Ascending aorta (tissue), 2 donors: Measurements from ENCODE around the gene MPO. TPM values are rescaled to one million over a fixed set of nuclear protein-coding genes. Genes with fewer than 3 reads are reported as not detected.
A peak's percentile ranks its signal among the peaks of the same experiment; 100 is the strongest.

Experiments
- DNase-seq, 2 donors: peaks; one replicate each; pipeline ENCODE4 v3.0.0-alpha.2; 2019; ENCODE audit warnings: low spot score in 2 of 2
- H3K27ac ChIP-seq, 2 donors: fragments of 200-600 bp; sonication (generic); one replicate each; pipeline ENCODE4 v1.5.1; 2016 to 2017; ENCODE audit warnings: mild to moderate bottlenecking in 1 of 2
- H3K27me3 ChIP-seq: fragments of 200-600 bp; sonication (generic); one replicate; pipeline ENCODE4 v1.5.1; 2017
- H3K36me3 ChIP-seq, 2 donors: fragments of 200-600 bp; sonication (generic); one replicate each; pipeline ENCODE4 v1.5.1; 2016
- H3K4me1 ChIP-seq, 2 donors: fragments of 200-600 bp; sonication (generic); one replicate each; pipeline ENCODE4 v1.5.1; 2016 to 2017; ENCODE audit warnings: mild to moderate bottlenecking in 1 of 2
- H3K4me3 ChIP-seq, 2 donors: fragments of 200-600 bp; sonication (generic); one replicate each; pipeline ENCODE4 v1.5.1; 2016 to 2017; ENCODE audit warnings: mild to moderate bottlenecking in 1 of 2
- H3K9me3 ChIP-seq, 2 donors: fragments of 200-600 bp; sonication (generic); one replicate each; pipeline ENCODE4 v1.5.1; 2016
- CTCF ChIP-seq, 3 experiments: fragments of 200-600 bp in 2 of 3; fragments of 450-650 bp in 1 of 3; sonication (generic) in 2 of 3; IDR thresholded peaks; one replicate each; pipeline ENCODE4 v1.5.1; 2016 to 2019; ENCODE audit warnings: antibody characterized with exemption in 3 of 3, mild to moderate bottlenecking in 1 of 3, moderate library complexity in 1 of 3
- intact Hi-C: fragments of 100-400 bp; cut with DNase I; formaldehyde crosslinking; loops from one replicate; pipeline ENCODE4 v1.15.1; 2023
- total RNA-seq: library from RNA; depleted of rRNA; stranded (reverse); fragments of >200 nt; gene quantifications from one replicate; pipeline ENCODE4 v1.1.0, GENCODE V29; 2016

Gene MPO
- total RNA-seq, 1 donor from 2014 or later = 1.8 TPM

- no peak for DNase-seq
- no peak overlapping the region for H3K27ac ChIP-seq
- H3K4me1 ChIP-seq = no peaks in the 10 kb centered on the region
- no peak for TF ChIP-seq CTCF (IDR thresholded peaks at IDR 0.05)
- intact Hi-C loops = no loop called here
- H3K4me3 ChIP-seq = no peak overlapping the region
- H3K36me3 ChIP-seq = no peaks in the 10 kb centered on the region
- no peaks in the 10 kb centered on the region for H3K27me3 ChIP-seq
- no peaks in the 10 kb centered on the region for H3K9me3 ChIP-seq
Measured at GRCh38 chr17:58254803-58255202, 25.9 kb downstream of the MPO start.

- H3K4me3 ChIP-seq = no peak overlapping the region
- H3K36me3 ChIP-seq = no peaks in the 10 kb centered on the region
- H3K9me3 ChIP-seq = no peaks in the 10 kb centered on the region
- DNase-seq = no peak
- H3K4me1 ChIP-seq = peaks cover 4% of the 10 kb centered on the region in 2 donors
- H3K27me3 ChIP-seq = peaks cover 4% of the 10 kb centered on the region
- intact Hi-C loops = no loop called here
- TF ChIP-seq CTCF (IDR thresholded peaks at IDR 0.05) = no peak
- no peak overlapping the region for H3K27ac ChIP-seq
Measured at GRCh38 chr17:58253082-58253481, 27.7 kb downstream of the MPO start.

GRCh38 chr17:58252141-58252540 lies 28.6 kb downstream of the MPO start:
- TF ChIP-seq CTCF (IDR thresholded peaks at IDR 0.05) = no peak
- intact Hi-C loops = no loop called here
- Histone ChIP-seq H3K27ac (no peak overlapping the region), H3K27me3 (peaks cover 4% of the 10 kb centered on the region), H3K36me3 (no peaks in the 10 kb centered on the region), H3K4me1 (peaks cover 4% of the 10 kb centered on the region in 2 donors), H3K9me3 (no peaks in the 10 kb centered on the region), H3K4me3 (no peak overlapping the region)
- no peak for DNase-seq

- no peaks in the 10 kb centered on the region for H3K36me3 ChIP-seq
- intact Hi-C loops = no loop called here
Measured at GRCh38 chr17:58250344-58251011, 30.3 kb downstream of the MPO start.

GRCh38 chr17:58249270-58250133 lies 31.2 kb downstream of the MPO start:
- intact Hi-C loops = loop anchor here (5.0 kb wide), 1 partner anchor 168 kb away; the partner anchor contains the start of gene RNF43

More at GRCh38 chr17:58250344-58251011, 30.3 kb downstream of the MPO start:
- Histone ChIP-seq H3K4me3 (no peak overlapping the region), H3K27ac (no peak overlapping the region), H3K9me3 (no peaks in the 10 kb centered on the region), H3K27me3 (peaks cover 4% of the 10 kb centered on the region), H3K4me1 (peaks cover 4% of the 10 kb centered on the region in 2 donors)
- no peak for TF ChIP-seq CTCF (IDR thresholded peaks at IDR 0.05)
- no peak for DNase-seq

More at GRCh38 chr17:58249270-58250133, 31.2 kb downstream of the MPO start:
- peaks cover 4% of the 10 kb centered on the region in 2 donors for H3K4me1 ChIP-seq
- peak overlapping the region; percentile 56 to 64 for H3K4me3 ChIP-seq
- no peaks in the 10 kb centered on the region for H3K36me3 ChIP-seq
- H3K27me3 ChIP-seq = peaks cover 4% of the 10 kb centered on the region
- peak; percentile 73 to 90 (median 88) for TF ChIP-seq CTCF (IDR thresholded peaks at IDR 0.05)
- DNase-seq = peak in 1 of 2 donors; percentile 74
- H3K27ac ChIP-seq = no peak overlapping the region
- H3K9me3 ChIP-seq = no peaks in the 10 kb centered on the region
